Heart left ventricle (tissue), 16 donors: Measurements from ENCODE around the gene RGL3. TPM values are rescaled to one million over a fixed set of nuclear protein-coding genes. Genes with fewer than 3 reads are reported as not detected.

Experiments used
- ATAC-seq, 4 donors: fragments of 200-7000 bp; cut with Tn5 transposase; one replicate each; pipeline ENCODE4 v1.9.1; 2020 to 2022; ENCODE audit warnings: moderate library complexity in 4 of 4, mild to moderate bottlenecking in 3 of 4, moderate number of reproducible peaks in 1 of 4
- DNase-seq, 5 donors: peaks; one replicate each; pipeline ENCODE4 v3.0.0-alpha.2; 2020
- H3K27ac ChIP-seq, 12 donors: fragments of 200-600 bp; sonication (generic) in 4 of 12; one replicate each; pipeline versions ENCODE4 v1.5.0 to v1.8.0; 2016 to 2022; ENCODE audit warnings: mild to moderate bottlenecking in 2 of 12
- H3K27me3 ChIP-seq, 9 donors: fragments of 200-600 bp; sonication (generic) in 2 of 9; one replicate each; pipeline versions ENCODE4 v1.5.1 to v1.8.0; 2016 to 2022; ENCODE audit warnings: mild to moderate bottlenecking in 3 of 9
- H3K36me3 ChIP-seq, 9 donors: fragments of 200-600 bp; sonication (generic) in 2 of 9; one replicate each; pipeline versions ENCODE4 v1.5.0 to v1.8.0; 2018 to 2022; ENCODE audit warnings: mild to moderate bottlenecking in 2 of 9
- H3K4me1 ChIP-seq, 12 donors: fragments of 200-600 bp; sonication (generic) in 4 of 12; one replicate each; pipeline versions ENCODE4 v1.5.0 to v1.8.0; 2016 to 2022; ENCODE audit warnings: mild to moderate bottlenecking in 3 of 12
- H3K4me3 ChIP-seq, 12 donors: fragments of 200-600 bp; sonication (generic) in 4 of 12; one replicate each; pipeline versions ENCODE4 v1.5.0 to v1.8.0; 2017 to 2022; ENCODE audit warnings: mild to moderate bottlenecking in 9 of 12, moderate library complexity in 4 of 12
- H3K9me3 ChIP-seq, 12 donors: fragments of 200-600 bp; sonication (generic) in 4 of 12; one replicate each; pipeline versions ENCODE4 v1.5.0 to v1.8.0; 2016 to 2022; ENCODE audit warnings: mild to moderate bottlenecking in 1 of 12
- CTCF ChIP-seq, 12 donors: fragments of 200-600 bp; sonication (generic) in 4 of 12; IDR thresholded peaks; one replicate each; pipeline versions ENCODE4 v1.5.0 to v1.8.0; 2018 to 2022; ENCODE audit warnings: antibody characterized with exemption in 12 of 12, mild to moderate bottlenecking in 5 of 12
- POLR2A ChIP-seq, 2 donors: fragments of 450-650 bp; IDR thresholded peaks; one replicate each; pipeline ENCODE4 v1.6.1; 2017; ENCODE audit warnings: antibody characterized with exemption in 2 of 2, mild to moderate bottlenecking in 2 of 2, moderate library complexity in 2 of 2
- WGBS, 4 donors: extraction: QIAGEN DNeasy Blood & Tissue Kit in 2 of 4; methylation state at CpG; one replicate each; pipeline versions ENCODE4 v1.1.5 to v1.1.7; 2013 to 2018; 5-methylcytosine and 5-hydroxymethylcytosine counted together
- intact Hi-C, 10 donors: fragments of 100-400 bp; cut with DNase I; formaldehyde crosslinking; loops; one replicate each; pipeline versions ENCODE4 v1.11.1 to v1.14.2; 2022
- polyA plus RNA-seq, 2 donors: library from polyadenylated mRNA; stranded (reverse); fragments of 200-250 nt; gene quantifications; one replicate each; pipeline ENCODE4 v1.2.3, GENCODE V29; 2013
- total RNA-seq, 9 donors: library from RNA; depleted of rRNA in 2 of 9; stranded (reverse); fragments of >200 nt in 2 of 9; fragmentation: NEBNext Ultra II Directional in 3 of 9; extraction: Animal tissue kit (Norgen Biotek cat#: 25700) in 3 of 9; gene quantifications; one replicate each; pipeline versions ENCODE4 v1.1.0 to v1.2.4, GENCODE V29; 2016 to 2023
- donor health status: ischemic (EF 13 %, LVEDD 7.1; RV severe dilation, severe dysfunction).
- donor health status: healthy with polysubstance abuse.
- donor health status: DM: no; HTN: yes; CAD: no.
- donor health status: DM: no; HTN: no; CAD: no.
- donor health status: ischemic (EF 25% LVEDD 6.9; RV normal size, moderate dysfunction).
- donor health status: ischemic (EF 25% LVEDD 5.7; RV mildly dilated, moderate dysfunction).
- donor health status: healthy.
- donor health status: DM: yes; HTN: yes; CAD: no.
- donor health status: ischemic (EF 35%, LVEDD 5.7; RV mildly dilated, moderate dysfunction).
- donor health status: nonischemic (EF 11% LVEDD 7.7; RV severe dilation, severe dysfunction).
- donor health status: DM: yes; HTN: yes; CAD: no.
- donor health status: PGD.
- donor health status: ischemic (EF 29% LVEDD 5.4; RV normal size, mild dysfunction).
- donor health status: nonischemic (EF 23%, LVEDD 6.1; RV moderate dilation, normal function).

Gene RGL3
- total and polyA plus RNA-seq, 11 donors, result 2.1 to 11.3 (median 4.0) TPM

GRCh38 chr19:11422163-11423065 is 3.3 kb upstream of the RGL3 start:
- peak; percentile 64 to 87 (median 72) for ATAC-seq
- Histone ChIP-seq H3K9me3 (no peaks in the 10 kb centered on the region), H3K4me3 (peak overlapping the region in 11 of 12 donors; percentile 14 to 59 (median 45)), H3K4me1 (peaks cover 4 to 48% (median 28%) of the 10 kb centered on the region in 12 donors), H3K27ac (peak overlapping the region in 8 of 12 donors; percentile 46 to 84 (median 77)), H3K36me3 (no peaks in the 10 kb centered on the region), H3K27me3 (peaks cover 4 to 66% (median 47%) of the 10 kb centered on the region in 9 donors)
- 6 to 17% (median 8%) methylated on average over 31 to 56 of the region's 56 CpGs for WGBS, 4 donors
- TF ChIP-seq CTCF (IDR thresholded peaks at IDR 0.05) (no peak), POLR2A (IDR thresholded peaks at IDR 0.05) (no peak)
- intact Hi-C loops, result no loop called here
- DNase-seq, result peak; percentile 78 to 92 (median 82)

- Histone ChIP-seq H3K4me3 (peak overlapping the region in 11 of 12 donors; percentile 20 to 59 (median 45)), H3K36me3 (no peaks in the 10 kb centered on the region), H3K27ac (peak overlapping the region in 9 of 12 donors; percentile 56 to 84 (median 75)), H3K9me3 (no peaks in the 10 kb centered on the region), H3K4me1 (peaks cover 4 to 48% (median 28%) of the 10 kb centered on the region in 12 donors), H3K27me3 (peaks cover 4 to 75% (median 54%) of the 10 kb centered on the region in 9 donors)
- TF ChIP-seq CTCF (IDR thresholded peaks at IDR 0.05) (no peak), POLR2A (IDR thresholded peaks at IDR 0.05) (no peak)
- peak; percentile 50 to 59 (median 56) for ATAC-seq
- DNase-seq, result peak in 4 of 5 donors; percentile 38 to 80 (median 58)
- intact Hi-C loops, result no loop called here
- 10 to 21% (median 14%) methylated on average over 26 to 36 of the region's 36 CpGs for WGBS, 4 donors
Observed at GRCh38 chr19:11421371-11422098, 2.4 kb upstream of the RGL3 start.

GRCh38 chr19:11420429-11421370 is 1.6 kb upstream of the RGL3 start:
- TF ChIP-seq CTCF (IDR thresholded peaks at IDR 0.05) (no peak), POLR2A (IDR thresholded peaks at IDR 0.05) (peak in 1 of 2 donors; percentile 30)
- H3K4me1 ChIP-seq, result peaks cover 4 to 48% (median 28%) of the 10 kb centered on the region in 12 donors
- intact Hi-C loops, result no loop called here
- H3K9me3 ChIP-seq, result no peaks in the 10 kb centered on the region
- H3K27me3 ChIP-seq, result peaks cover 4 to 78% (median 55%) of the 10 kb centered on the region in 9 donors
- peak overlapping the region; percentile 37 to 84 (median 70) for H3K27ac ChIP-seq
- H3K4me3 ChIP-seq, result peak overlapping the region in 11 of 12 donors; percentile 20 to 59 (median 45)
- WGBS, 4 donors, result 3 to 12% (median 8%) methylated on average over 25 to 46 of the region's 46 CpGs
- ATAC-seq (peak; percentile 45 to 68 (median 58)), DNase-seq (peak; percentile 65 to 86 (median 79))
- H3K36me3 ChIP-seq, result no peaks in the 10 kb centered on the region
